Measurements from ENCODE around the gene TP63.

Gene TP63

DNA sequence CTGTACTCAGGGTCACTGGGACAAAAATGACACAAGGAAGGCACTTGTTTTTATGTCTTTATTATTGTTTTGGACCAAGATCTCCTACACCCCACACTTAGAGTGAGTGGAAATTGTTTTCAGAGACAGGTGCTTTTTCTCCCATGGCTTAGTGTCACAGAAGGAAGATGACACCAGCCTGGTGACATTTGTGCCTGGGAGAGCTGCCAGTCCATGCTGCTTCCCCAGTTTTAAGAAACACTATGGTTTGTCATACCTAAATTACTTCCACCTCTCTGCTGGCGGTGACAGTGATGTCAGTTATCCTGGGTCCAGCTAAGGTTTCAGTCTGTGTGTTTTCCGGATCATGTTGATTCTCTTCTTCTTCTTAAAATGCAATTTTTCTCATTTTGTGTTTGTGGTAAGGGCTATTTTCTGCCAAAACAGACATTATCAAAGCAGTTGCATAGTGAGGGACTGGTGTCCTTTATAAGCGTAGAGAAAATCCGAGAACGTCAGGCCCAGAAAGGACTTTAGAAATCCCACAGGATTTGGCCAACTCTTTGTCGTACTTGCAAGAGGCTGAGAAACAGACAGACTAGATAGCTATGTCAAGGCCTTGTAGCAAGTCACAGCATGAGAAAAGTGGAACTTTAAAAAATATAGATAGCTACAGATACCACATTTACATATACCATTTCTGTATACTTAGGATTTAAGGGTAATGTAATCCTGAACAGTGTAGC, 149.5 kb downstream of the TP63 start:
- no peak overlapping the region for H3K4me3 ChIP-seq (ENCODE audit: low read length)
- TF ChIP-seq, protein P1, sequence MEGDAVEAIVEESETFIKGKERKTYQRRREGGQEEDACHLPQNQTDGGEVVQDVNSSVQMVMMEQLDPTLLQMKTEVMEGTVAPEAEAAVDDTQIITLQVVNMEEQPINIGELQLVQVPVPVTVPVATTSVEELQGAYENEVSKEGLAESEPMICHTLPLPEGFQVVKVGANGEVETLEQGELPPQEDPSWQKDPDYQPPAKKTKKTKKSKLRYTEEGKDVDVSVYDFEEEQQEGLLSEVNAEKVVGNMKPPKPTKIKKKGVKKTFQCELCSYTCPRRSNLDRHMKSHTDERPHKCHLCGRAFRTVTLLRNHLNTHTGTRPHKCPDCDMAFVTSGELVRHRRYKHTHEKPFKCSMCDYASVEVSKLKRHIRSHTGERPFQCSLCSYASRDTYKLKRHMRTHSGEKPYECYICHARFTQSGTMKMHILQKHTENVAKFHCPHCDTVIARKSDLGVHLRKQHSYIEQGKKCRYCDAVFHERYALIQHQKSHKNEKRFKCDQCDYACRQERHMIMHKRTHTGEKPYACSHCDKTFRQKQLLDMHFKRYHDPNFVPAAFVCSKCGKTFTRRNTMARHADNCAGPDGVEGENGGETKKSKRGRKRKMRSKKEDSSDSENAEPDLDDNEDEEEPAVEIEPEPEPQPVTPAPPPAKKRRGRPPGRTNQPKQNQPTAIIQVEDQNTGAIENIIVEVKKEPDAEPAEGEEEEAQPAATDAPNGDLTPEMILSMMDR (conservative IDR thresholded peaks at IDR 0.05; ENCODE audit: low read depth, low read length), result no peak
- no peak for DNase-seq (ENCODE audit: low read depth)

DNA sequence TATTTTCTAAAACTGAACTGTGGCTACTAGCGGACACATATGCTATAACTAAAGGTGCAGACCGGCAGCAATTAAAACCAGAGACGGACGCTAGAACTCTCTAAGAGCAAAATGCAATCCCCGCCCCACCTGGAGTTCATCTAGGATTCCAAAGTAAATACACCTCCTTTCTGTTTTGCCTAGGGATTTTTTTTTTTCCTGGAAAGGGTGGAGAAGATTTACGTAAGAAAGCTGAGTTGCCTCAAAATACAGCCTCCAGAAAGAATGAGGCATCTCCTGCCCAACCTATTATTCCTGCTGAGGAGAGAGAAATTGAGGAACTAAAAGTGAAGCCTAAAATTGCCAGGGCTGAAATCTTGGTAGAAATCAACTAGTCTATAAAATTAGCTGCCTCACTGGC, 150.2 kb downstream of the TP63 start:
- no peak overlapping the region for H3K4me3 ChIP-seq (ENCODE audit: low read length)
- DNase-seq (ENCODE audit: low read depth), result no peak
- TF ChIP-seq, protein P1 (conservative IDR thresholded peaks at IDR 0.05; ENCODE audit: low read depth, low read length), result no peak

DNA sequence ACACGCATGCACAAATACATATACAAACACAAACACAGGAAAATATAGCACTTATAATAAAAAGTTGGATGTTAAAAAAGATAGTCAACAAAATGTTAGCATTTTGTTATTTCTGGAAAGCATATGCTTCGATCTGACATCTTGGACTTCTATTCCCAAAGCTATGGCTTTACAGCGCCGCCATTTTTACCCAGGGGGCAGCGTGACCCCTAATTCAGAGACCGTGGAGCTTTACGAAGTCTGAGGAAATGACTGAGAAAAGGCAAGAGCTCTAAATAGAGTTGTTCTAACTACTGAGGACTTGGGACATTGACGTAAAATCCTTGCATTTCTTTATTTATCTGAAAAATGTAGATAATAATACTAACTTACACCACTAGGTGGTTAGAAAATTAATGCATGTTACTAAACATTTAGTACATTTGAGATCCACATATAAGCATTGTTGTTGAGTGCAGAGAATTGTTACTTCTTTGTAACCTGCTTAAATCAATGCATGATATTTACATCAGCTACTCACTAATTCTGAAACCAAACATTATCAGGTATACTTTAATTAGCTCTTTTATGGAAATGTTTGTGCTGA, 155.4 kb downstream of the TP63 start:
- TF ChIP-seq, protein P1 (conservative IDR thresholded peaks at IDR 0.05; ENCODE audit: low read depth, low read length), result no peak
- DNase-seq (ENCODE audit: low read depth), result no peak
- no peak overlapping the region for H3K4me3 ChIP-seq (ENCODE audit: low read length)

DNA sequence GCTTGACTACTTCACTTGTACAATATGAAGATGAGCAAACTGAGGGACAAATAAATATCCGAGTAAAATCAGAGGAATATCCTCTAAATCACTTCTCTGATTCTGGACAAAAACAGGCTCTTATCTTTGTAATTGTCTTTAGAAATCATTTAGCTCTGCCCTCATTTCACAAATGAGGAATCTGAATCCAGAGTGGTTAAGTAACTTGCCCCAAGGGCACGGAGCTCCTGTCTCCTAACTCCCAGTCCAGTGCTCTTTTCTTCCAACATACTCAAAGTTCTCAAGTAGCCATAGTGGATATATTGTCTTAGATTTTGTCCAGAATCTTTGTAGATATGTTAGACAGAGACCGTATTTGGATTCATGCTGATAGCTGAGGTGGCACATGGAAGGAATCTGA, 156.0 kb downstream of the TP63 start:
- DNase-seq (ENCODE audit: low read depth), result no peak
- TF ChIP-seq, protein P1 (conservative IDR thresholded peaks at IDR 0.05; ENCODE audit: low read depth, low read length), result no peak
- H3K4me3 ChIP-seq (ENCODE audit: low read length), result no peak overlapping the region

DNA sequence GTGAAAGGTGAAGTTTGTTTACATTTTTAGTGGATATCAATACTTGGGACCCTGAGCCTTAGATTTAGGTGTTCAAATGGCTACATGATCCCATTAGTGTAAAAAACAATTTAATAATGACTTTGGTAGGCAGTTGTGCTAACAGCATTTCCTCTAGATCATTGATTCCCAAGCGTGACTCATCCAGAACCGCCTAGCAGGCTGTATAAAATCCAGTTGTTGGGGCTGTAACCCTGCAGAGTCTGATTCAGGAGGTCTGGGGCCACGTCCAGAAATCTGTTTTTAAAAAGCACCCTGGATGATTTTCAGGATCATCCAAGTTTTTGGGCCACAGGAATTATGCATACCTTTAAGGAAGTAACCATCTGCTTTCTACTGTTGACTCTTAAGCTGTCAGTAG, 156.4 kb downstream of the TP63 start:
- no peak overlapping the region for H3K4me3 ChIP-seq (ENCODE audit: low read length)
- TF ChIP-seq, protein P1 (conservative IDR thresholded peaks at IDR 0.05; ENCODE audit: low read depth, low read length), result no peak
- DNase-seq (ENCODE audit: low read depth), result no peak

DNA sequence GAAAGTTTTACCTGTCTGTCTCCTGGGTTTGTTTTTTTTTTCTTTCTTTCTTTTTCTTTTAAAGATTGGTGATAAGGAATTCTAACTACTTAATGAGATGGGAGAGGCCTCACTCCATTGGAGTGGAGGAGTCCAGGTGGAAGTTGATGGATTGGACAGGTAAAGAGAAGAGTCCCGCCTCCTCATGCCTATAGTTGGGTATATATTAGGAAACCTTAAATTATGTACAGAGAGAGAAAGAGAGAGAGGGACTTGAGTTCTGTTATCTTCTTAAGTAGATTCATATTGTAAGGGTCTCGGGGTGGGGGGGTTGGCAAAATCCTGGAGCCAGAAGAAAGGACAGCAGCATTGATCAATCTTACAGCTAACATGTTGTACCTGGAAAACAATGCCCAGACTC, 158.2 kb downstream of the TP63 start:
- no peak overlapping the region for H3K4me3 ChIP-seq (ENCODE audit: low read length)
- TF ChIP-seq, protein P1 (conservative IDR thresholded peaks at IDR 0.05; ENCODE audit: low read depth, low read length), result no peak
- no peak for DNase-seq (ENCODE audit: low read depth)

DNA sequence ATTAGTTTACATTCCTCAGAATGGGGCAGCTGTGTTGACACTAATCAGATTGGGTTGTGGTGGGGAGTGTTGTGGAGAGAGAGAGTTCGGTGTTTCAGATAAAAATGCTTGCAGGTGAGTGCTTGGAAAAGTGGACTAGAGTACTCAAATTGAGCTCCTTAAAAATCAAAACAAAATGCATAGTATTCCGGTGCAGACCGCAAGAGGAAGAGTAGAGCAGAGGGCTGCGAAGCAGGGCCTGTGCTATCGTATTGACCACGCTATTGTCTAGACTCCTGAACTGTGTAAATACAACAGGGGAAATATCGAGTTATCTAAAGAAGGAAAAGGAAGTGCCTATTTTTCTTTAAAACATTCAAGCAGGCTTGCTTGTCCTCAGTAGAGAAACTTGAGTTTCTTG, 159.5 kb downstream of the TP63 start:
- TF ChIP-seq, protein P1 (conservative IDR thresholded peaks at IDR 0.05; ENCODE audit: low read depth, low read length), result no peak
- H3K4me3 ChIP-seq (ENCODE audit: low read length), result no peak overlapping the region
- no peak for DNase-seq (ENCODE audit: low read depth)

Data from retinal pigment epithelial cell (primary cell).